GM12872 (cell line): Measurements from ENCODE around the gene GINS2.

ENCODE experiments used
- TF ChIP-seq, protein P1 (sequence below): IDR thresholded peaks from 3 replicates; pipeline ENCODE4 v1.5.1; 2011; ENCODE audit warnings: low read depth, mild to moderate bottlenecking, low read length, moderate library complexity; ENCODE audit not compliant: insufficient read depth

The GINS2 gene

DNA sequence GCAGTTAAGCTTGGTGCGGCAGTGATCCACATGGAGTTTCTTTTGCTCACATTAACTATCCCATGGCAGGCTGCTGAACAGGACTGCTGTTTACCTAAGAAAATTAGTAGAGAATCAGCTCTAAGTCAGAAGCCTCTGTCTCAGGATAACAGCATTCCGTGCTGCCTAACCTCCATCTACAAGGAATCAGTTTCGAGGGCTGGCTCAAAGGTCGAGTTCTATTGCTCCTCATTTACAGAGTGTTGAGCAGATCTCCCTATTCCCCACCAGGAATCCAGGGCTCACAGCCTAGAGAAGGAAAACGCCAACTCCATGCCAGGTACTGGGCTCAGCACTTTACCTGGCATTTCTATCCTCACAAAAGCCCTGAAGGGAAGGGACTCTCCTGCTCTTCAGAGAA, 9.9 kb downstream of the GINS2 start:
- TF ChIP-seq, protein P1, sequence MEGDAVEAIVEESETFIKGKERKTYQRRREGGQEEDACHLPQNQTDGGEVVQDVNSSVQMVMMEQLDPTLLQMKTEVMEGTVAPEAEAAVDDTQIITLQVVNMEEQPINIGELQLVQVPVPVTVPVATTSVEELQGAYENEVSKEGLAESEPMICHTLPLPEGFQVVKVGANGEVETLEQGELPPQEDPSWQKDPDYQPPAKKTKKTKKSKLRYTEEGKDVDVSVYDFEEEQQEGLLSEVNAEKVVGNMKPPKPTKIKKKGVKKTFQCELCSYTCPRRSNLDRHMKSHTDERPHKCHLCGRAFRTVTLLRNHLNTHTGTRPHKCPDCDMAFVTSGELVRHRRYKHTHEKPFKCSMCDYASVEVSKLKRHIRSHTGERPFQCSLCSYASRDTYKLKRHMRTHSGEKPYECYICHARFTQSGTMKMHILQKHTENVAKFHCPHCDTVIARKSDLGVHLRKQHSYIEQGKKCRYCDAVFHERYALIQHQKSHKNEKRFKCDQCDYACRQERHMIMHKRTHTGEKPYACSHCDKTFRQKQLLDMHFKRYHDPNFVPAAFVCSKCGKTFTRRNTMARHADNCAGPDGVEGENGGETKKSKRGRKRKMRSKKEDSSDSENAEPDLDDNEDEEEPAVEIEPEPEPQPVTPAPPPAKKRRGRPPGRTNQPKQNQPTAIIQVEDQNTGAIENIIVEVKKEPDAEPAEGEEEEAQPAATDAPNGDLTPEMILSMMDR, result no peak

GRCh38 chr16:85678016-85678415, 10.7 kb downstream of the GINS2 start:
- TF ChIP-seq, protein P1, result no peak

GRCh38 chr16:85677383-85677967, 11.3 kb downstream of the GINS2 start:
- TF ChIP-seq, protein P1, result no peak

- TF ChIP-seq, protein P1, result no peak
Observed at GRCh38 chr16:85676466-85676865, 12.3 kb downstream of the GINS2 start.

GRCh38 chr16:85675251-85675874, 13.4 kb downstream of the GINS2 start:
- TF ChIP-seq, protein P1, result peak; percentile 39; the same call in 2 of the 3 replicates

GRCh38 chr16:85674828-85675227, 13.9 kb downstream of the GINS2 start:
- TF ChIP-seq, protein P1, result no peak

DNA sequence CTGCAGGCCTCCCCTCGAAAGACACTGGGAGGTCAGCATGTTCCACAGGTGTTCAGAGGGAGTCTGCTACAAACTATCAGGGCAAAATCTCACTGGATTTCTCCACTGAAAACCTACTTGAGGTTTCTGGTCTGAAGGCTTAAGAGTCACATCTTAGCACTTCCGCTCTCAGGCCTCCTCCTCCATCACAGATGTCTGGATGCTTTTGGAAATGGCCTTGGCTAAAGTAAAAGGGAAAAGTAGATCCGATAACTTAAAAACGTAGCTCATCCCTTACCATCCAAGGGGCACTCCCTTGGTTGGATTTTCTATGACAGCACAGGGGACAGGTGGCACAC, 14.4 kb downstream of the GINS2 start:
- TF ChIP-seq, protein P1, result no peak
